LNCAP (cell line): ENCODE results near the gene GCH1.

Experiments used
- CTCF ChIP-seq: fragments of 450-650 bp; IDR thresholded peaks from 2 replicates; pipeline ENCODE4 v1.5.1; 2017; ENCODE audit warnings: mild to moderate bottlenecking

The GCH1 gene

GRCh38 chr14:54818201-54819133, 84.2 kb downstream of the GCH1 start:
- no peak for TF ChIP-seq CTCF

- TF ChIP-seq CTCF, result no peak
These were observed 85.1 kb downstream of the GCH1 start for GRCh38 chr14:54817506-54817905.

- no peak for TF ChIP-seq CTCF
These were observed 86.2 kb downstream of the GCH1 start for GRCh38 chr14:54816450-54816849.

- no peak for TF ChIP-seq CTCF
These were observed 87.1 kb downstream of the GCH1 start for GRCh38 chr14:54815515-54815914.

GRCh38 chr14:54815016-54815415, 87.6 kb downstream of the GCH1 start:
- no peak for TF ChIP-seq CTCF

- TF ChIP-seq CTCF, result peak; percentile 43; the same call in 1 of the 2 replicates
These were observed 88.5 kb downstream of the GCH1 start for GRCh38 chr14:54814076-54814475.

- no peak for TF ChIP-seq CTCF
These were observed 89.5 kb downstream of the GCH1 start for GRCh38 chr14:54813081-54813480.
